Measurements from ENCODE around the gene SPANXD.
"Not testable (repeated sequence)": the region's sequence is repeated elsewhere in the genome, so short reads cannot be mapped to it uniquely, and the experiment has no call there.

SPANXD gene

GRCh38 chrX:141698639-141699038 lies at the start of gene SPANXD:
SPANXD (minus strand) TSS chrX:141698739; CDS start chrX:141698405, 334 bp downstream.
- not testable (repeated sequence) for DNase-seq (ENCODE audit: low spot score)

- no peak for DNase-seq (ENCODE audit: low spot score)
Observed at GRCh38 chrX:141742666-141743065, 44.1 kb upstream of the SPANXD start.

GRCh38 chrX:141736656-141737055 lies 38.1 kb upstream of the SPANXD start:
- DNase-seq (ENCODE audit: low spot score): no peak

GRCh38 chrX:141733371-141733770 lies 34.8 kb upstream of the SPANXD start:
- DNase-seq (ENCODE audit: low spot score): no peak

- no peak for DNase-seq (ENCODE audit: low spot score)
Observed at GRCh38 chrX:141732031-141732430, 33.5 kb upstream of the SPANXD start.

- no peak for DNase-seq (ENCODE audit: low spot score)
Observed at GRCh38 chrX:141724186-141724585, 25.6 kb upstream of the SPANXD start.

GRCh38 chrX:141714680-141715079 lies 16.1 kb upstream of the SPANXD start:
- no peak for DNase-seq (ENCODE audit: low spot score)

GRCh38 chrX:141701072-141701471 lies 2.5 kb upstream of the SPANXD start:
- no peak for DNase-seq (ENCODE audit: low spot score)

- DNase-seq (ENCODE audit: low spot score): no peak
Observed at GRCh38 chrX:141673946-141674345, 24.6 kb downstream of the SPANXD start.

GRCh38 chrX:141669689-141670088 lies 28.9 kb downstream of the SPANXD start:
- no peak for DNase-seq (ENCODE audit: low spot score)

GRCh38 chrX:141668371-141668770 lies 30.2 kb downstream of the SPANXD start:
- DNase-seq (ENCODE audit: low spot score): no peak

- no peak for DNase-seq (ENCODE audit: low spot score)
Observed at GRCh38 chrX:141662781-141663180, 35.8 kb downstream of the SPANXD start.

- no peak for DNase-seq (ENCODE audit: low spot score)
Observed at GRCh38 chrX:141652286-141652685, 46.3 kb downstream of the SPANXD start.

All from HuH-7 (cell line).